GM19438 (cell line): Measurements from ENCODE around the gene RRM2.
"Not testable (repeated sequence)": the region's sequence is repeated elsewhere in the genome, so short reads cannot be mapped to it uniquely, and the experiment has no call there.

ENCODE experiments used
- ATAC-seq: cut with Tn5 transposase; IDR thresholded peaks from one replicate; pipeline ENCODE4 v1.9.1; 2021; ENCODE audit warnings: low read depth; ENCODE audit not compliant: unreplicated experiment

RRM2 gene

GRCh38 chr2:10128420-10128819 lies 5.9 kb downstream of the RRM2 start:
- ATAC-seq = no peak

GRCh38 chr2:10129490-10129889 lies 7.0 kb downstream of the RRM2 start:
- no peak for ATAC-seq

GRCh38 chr2:10132043-10132575 lies 9.6 kb downstream of the RRM2 start:
- ATAC-seq = no peak

GRCh38 chr2:10132596-10132995 lies 10.1 kb downstream of the RRM2 start:
- no peak for ATAC-seq

- ATAC-seq = no peak
These were observed 10.6 kb downstream of the RRM2 start for GRCh38 chr2:10132996-10133647.

- no peak for ATAC-seq
These were observed 13.0 kb downstream of the RRM2 start for GRCh38 chr2:10135296-10136089.

- no peak for ATAC-seq
These were observed 13.8 kb downstream of the RRM2 start for GRCh38 chr2:10136101-10136934.

- no peak for ATAC-seq
These were observed 14.7 kb downstream of the RRM2 start for GRCh38 chr2:10137053-10137843.

GRCh38 chr2:10139536-10139935 lies 17.0 kb downstream of the RRM2 start:
- no peak for ATAC-seq

- ATAC-seq = no peak
These were observed 18.5 kb downstream of the RRM2 start for GRCh38 chr2:10140841-10141610.

- no peak for ATAC-seq
These were observed 19.4 kb downstream of the RRM2 start for GRCh38 chr2:10141736-10142639.

- ATAC-seq = no peak
These were observed 20.1 kb downstream of the RRM2 start for GRCh38 chr2:10142640-10142965.

GRCh38 chr2:10144771-10145518 lies 22.4 kb downstream of the RRM2 start:
- ATAC-seq = no peak

- no peak for ATAC-seq
These were observed 23.2 kb downstream of the RRM2 start for GRCh38 chr2:10145519-10146357.

GRCh38 chr2:10146366-10147005 lies 23.9 kb downstream of the RRM2 start:
- no peak for ATAC-seq

- ATAC-seq = not testable (repeated sequence)
These were observed 24.6 kb downstream of the RRM2 start for GRCh38 chr2:10147050-10147660.
